Measurements from ENCODE around the gene COX7A1.
"Not testable (repeated sequence)": the region's sequence is repeated elsewhere in the genome, so short reads cannot be mapped to it uniquely, and the experiment has no call there.

Gene COX7A1

DNA sequence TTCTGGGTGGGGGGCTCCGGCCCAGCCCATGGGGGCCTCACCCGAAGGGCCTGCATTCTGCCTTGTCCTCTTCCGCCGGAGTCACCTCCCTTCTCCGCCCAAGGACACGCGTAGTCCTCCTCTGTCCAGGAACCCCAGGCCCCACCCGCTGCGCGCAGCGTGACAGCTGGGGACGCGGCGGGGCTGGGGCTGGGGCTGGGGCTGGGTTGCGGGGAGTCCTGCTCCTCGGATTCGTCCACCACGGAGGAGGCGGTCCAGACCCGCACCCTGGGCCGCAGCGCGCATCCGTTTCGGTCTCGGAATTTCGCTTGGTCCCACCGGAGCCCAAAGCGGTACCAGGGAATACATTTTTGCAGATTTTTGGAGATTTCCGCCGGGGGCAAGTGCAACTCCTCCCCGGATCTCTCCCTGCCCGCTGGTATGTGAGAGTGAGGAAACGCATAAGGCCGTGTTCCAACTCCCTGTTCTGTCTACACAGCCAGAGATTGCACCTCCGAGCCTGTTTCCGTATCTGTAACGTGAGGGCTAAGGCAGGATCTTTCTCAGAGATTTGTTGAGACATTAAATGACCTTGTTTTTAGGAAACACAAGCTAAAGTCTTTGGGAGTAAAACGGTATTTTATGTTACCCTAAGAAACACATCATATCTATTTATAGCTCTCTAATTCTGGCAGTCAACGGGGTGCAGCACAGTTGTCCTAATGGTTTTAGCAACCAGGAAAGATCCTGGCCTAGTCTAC, at the start of gene COX7A1:
Gene COX7A1, minus strand, starts transcription at position 96 of the 740 bp plus-strand sequence. Its CDS starts 40 bp downstream, at position 56.
- DNase-seq (ENCODE audit: low read depth in 1 of 2, low spot score in 1 of 2): no peak

DNA sequence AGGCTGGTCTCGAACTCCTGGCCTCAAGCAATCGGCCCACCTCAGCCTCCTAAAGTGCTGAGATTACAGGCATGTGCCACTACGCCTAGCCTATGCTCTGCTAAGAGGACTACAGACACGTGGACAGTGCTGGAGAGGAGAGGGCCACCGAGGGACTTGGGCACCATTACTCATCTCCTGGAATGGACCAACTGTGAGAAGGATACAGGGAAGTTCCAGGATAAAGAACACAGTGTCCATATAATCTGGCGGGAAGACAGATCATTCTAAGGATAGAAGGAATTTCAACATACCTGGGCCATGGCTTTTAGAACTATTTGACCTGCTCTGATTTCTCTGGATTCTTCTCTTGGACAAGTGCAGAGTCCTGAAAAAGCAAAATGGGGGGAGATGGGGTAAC, 49.4 kb upstream of the COX7A1 start:
- DNase-seq (ENCODE audit: low read depth in 1 of 2, low spot score in 1 of 2): no peak

GRCh38 chr19:36198119-36198518, 45.9 kb upstream of the COX7A1 start:
- no peak for DNase-seq (ENCODE audit: low read depth in 1 of 2, low spot score in 1 of 2)

- DNase-seq (ENCODE audit: low read depth in 1 of 2, low spot score in 1 of 2): no peak
Observed at GRCh38 chr19:36196249-36196648, 44.0 kb upstream of the COX7A1 start.

DNA sequence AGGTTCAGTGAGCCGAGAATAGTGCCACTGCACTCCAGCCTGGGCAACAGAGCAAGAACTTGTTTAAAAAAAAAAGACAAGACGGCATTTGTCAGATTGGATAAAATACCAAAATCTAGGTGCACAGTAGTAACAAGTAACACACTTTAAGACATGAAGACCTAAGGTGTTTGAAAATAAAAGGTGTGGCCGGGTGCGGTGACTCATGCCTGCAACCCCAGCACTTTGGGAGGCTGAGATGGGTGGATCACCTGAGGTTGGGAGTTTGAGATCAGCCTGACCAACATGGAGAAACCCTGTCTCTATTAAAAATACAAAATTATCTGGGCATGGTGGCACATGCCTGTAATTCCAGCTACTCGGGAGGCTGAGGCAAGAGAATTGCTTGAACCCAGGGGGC, 34.5 kb upstream of the COX7A1 start:
- DNase-seq (ENCODE audit: low read depth in 1 of 2, low spot score in 1 of 2): not testable (repeated sequence)

DNA sequence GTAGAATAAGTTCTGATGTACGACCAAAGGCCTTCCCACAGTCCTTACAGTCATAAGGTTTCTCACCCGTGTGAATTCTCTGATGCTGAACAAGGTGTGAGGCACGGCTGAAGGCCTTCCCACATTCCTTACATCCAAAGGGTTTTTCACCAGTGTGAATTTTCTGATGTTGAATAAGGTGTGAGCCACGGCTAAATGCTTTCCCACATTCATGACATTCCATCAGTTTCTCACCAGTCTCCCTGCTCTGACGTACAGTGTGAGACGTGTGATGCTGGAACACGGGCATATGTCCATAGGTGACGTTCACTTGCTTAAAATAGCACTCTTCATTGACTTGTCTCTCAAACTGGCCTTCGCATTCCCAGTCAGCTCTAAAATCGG, 31.0 kb upstream of the COX7A1 start:
- no peak for DNase-seq (ENCODE audit: low read depth in 1 of 2, low spot score in 1 of 2)

DNA sequence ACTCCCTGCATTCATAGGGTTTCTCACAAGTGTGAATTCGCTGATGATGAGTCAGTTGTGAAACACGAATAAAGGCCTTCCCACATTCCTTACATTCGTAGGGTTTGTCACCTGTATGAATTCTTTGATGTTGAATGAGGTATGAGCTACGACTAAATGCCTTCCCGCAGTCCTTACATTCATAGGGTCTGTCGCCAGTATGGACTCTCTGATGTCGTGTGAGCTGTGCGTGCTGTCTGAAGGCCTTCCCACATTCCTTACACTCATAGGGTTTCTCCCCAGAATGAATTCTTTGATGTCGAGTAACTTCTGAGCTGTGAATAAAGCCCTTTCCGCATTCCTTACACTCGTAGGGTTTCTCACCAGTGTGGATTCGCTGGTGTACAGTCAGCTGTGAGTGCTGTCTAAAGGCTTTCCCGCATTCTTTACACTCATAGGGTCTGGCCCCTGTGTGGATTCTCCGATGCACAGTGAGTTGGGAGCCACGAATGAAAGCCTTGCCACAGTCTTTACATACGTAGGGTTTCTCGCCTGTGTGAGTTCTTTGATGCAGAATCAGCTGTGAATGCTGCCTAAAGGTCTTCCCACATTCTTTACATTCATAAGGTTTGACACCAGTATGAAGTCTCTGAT, 30.5 kb upstream of the COX7A1 start:
- DNase-seq (ENCODE audit: low read depth in 1 of 2, low spot score in 1 of 2): no peak

GRCh38 chr19:36179077-36179476, 26.8 kb upstream of the COX7A1 start:
- DNase-seq (ENCODE audit: low read depth in 1 of 2, low spot score in 1 of 2): not testable (repeated sequence)

DNA sequence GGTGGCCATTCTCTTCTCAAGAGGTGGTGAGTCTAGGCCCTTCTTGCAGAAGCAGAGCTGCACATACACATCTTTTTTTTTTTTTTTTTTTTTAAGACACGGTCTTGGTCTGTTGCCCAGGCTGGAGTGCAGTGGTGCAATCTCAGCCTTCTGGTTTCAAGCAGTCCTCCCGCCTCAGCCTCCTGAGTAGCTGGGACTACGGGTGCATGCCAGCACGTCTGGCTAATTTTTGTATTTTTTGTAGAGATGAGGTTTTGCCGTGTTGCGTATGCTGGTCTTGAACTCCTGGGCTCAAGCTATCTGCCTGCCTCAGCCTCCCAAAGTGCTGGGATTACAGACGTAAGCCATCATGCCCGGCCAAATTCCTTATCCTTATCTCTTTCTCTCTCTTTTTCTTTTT, 21.6 kb upstream of the COX7A1 start:
- DNase-seq (ENCODE audit: low read depth in 1 of 2, low spot score in 1 of 2): not testable (repeated sequence)

- no peak for DNase-seq (ENCODE audit: low read depth in 1 of 2, low spot score in 1 of 2)
Observed at GRCh38 chr19:36172852-36173251, 20.6 kb upstream of the COX7A1 start.

DNA sequence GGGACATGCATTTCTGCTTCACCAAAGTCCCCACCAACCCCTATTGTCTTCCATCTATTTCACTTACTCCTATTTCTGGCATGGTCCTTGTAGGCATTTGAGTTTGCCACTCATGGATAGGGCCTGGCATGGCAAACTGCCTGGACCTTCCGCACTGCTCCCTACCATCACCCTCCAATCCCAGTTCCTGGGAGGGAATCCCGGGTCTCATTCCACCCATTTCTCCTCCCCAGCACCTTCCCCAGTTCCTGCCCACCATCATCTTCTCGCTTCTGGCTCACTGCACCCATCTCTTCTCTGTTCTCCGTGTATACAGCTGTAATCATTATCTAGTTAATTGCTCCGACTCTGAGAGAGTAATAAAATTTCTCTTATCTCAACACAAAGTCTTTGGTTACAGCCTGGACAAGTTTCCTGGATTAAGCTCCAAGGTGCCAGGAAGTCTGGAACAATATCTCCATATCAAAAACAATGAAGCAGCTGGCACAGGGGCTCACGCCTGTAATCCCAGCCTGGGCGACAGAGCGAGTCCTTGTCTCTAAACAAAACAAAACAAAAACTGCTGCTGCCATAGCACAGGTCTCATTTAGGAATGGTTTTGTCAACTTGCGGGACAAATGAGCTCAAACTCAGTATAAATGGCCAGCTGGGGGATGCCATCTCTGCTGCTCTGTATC, 17.0 kb upstream of the COX7A1 start:
- DNase-seq (ENCODE audit: low read depth in 1 of 2, low spot score in 1 of 2): no peak

GRCh38 chr19:36163813-36164212, 11.6 kb upstream of the COX7A1 start:
- DNase-seq (ENCODE audit: low read depth in 1 of 2, low spot score in 1 of 2): no peak

- no peak for DNase-seq (ENCODE audit: low read depth in 1 of 2, low spot score in 1 of 2)
Observed at GRCh38 chr19:36160821-36161596, 8.8 kb upstream of the COX7A1 start.

DNA sequence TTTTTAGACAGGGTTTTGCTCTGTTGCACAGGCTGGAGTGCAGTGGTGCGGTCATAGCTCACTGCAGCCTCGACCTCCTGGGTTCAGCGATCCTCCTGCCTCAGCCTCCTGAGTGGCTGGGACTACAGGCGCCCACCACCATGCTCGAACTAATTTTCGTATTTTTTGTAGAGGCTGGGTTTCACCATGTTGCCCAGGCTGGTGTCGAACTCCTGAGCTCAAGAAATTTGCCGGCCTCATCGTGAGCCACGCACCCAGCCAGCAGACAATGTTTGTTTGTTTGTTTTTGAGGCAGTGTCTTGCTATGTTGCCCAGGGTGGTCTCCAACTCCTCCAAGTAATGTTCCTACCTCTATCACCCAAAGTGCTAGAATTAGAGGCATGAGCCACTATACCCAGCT, 879 bp upstream of the COX7A1 start:
- no peak for DNase-seq (ENCODE audit: low read depth in 1 of 2, low spot score in 1 of 2)

DNA sequence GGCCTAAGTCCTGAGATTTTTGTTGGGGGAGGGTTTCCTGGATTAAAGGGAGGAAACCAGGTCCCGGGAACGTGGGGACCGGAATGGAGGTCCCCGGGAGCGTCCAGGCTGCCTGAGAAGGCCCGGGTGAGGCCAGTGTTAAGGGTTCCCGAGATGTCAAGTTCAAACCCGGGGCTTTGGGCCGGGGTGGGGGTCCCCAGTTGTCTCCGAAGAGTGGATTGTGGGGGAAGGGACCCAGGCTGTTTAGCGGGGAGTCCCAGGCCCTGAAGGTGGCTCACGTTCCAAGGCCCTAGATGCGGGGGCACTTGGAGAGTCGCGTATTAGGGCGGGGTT, 262 bp downstream of the COX7A1 start:
- no peak for DNase-seq (ENCODE audit: low read depth in 1 of 2, low spot score in 1 of 2)

DNA sequence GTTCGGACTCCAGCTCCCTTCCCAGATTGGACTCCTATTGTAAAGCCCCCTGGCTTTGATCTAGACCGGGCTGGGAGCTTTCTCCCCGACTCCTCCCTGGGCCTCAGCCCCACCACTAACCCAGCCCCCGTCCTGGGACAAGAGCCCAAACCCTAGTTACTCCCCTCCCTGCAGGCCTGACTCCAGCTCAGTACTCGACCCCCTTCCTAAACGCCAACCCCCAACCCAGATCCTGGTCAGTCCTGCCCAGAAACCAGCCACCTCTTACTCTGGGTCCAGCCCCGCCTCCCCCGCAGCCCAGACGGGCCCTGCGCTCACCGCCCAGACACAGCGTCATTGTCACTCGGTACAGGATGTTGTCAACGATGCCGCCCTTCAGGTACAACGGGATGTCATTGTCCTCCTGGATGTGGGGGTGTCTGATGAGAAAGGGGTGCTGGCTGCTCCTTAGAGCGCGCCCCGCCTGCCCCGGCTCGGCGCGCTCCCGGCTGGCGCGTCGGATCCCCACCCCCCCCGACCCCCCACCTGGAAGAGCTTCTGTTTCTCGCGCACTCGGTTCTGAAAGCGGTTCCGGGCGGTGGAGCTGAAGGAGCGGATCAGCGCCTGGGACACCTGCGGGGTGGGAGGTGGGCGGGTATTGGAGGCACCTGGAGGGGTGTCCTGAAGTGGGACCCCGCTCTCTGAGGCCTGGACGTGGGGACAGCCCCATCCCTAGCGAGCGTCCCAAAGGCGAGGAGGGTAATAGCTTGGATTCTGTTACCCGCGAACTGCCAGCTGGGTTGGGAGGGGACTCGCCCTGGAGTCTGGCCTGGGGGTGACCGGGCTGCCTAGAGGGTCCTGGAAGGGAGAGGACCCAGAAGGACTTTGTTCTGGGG, 866 bp downstream of the COX7A1 start:
- DNase-seq (ENCODE audit: low read depth in 1 of 2, low spot score in 1 of 2): no peak

DNA sequence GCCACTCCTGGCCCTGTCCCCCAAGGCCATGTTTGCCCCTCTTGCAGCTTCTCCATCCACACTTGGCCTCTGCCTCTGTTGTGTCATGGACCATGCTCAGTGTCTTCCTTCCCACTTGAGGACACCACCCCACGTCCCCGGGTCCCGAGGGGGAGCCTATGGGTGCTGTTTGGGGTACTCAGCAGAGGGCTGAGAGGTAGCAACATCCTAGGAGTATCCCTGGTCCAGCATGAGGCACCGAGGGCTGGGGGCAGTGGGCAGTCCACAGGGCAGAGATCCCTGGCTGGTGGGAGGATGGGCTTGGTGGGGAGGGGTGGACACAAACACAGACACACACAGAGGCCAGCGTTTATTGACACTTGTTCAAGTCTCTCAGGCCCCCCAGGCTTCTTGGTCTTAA, 1.7 kb downstream of the COX7A1 start:
- DNase-seq (ENCODE audit: low read depth in 1 of 2, low spot score in 1 of 2): no peak

- DNase-seq (ENCODE audit: low read depth in 1 of 2, low spot score in 1 of 2): no peak
Observed at GRCh38 chr19:36149673-36150406, 2.4 kb downstream of the COX7A1 start.

DNA sequence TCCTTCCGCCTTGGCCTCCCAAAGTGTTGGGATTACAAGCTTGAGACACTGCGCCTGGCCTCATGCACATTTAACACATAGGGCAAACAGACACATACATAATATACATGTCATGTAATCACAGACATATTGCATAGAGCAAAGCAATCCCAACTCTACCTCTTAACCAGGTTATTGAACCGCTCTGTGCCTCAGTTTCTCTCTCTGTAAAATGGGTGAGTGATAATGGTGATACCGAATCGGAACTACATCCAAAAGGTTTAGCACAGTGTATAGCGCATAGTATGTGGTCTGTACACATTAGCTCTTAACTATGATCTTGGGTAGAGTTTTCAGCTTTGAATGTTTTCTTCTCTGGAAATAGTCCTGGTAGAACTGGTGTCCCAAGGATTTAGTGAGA, 7.6 kb downstream of the COX7A1 start:
- no peak for DNase-seq (ENCODE audit: low read depth in 1 of 2, low spot score in 1 of 2)

GRCh38 chr19:36142496-36142895, 9.8 kb downstream of the COX7A1 start:
- DNase-seq (ENCODE audit: low read depth in 1 of 2, low spot score in 1 of 2): no peak
